HL-60 (cell line): ENCODE data around the gene ZNRF1.

ENCODE experiments used
- DNase-seq, 2 experiments: peaks; one replicate each; pipeline ENCODE4 v3.0.0-alpha.2; 2010 to 2020; ENCODE audit warnings: low read depth in 1 of 2, low spot score in 1 of 2
- H3K27ac ChIP-seq: fragments of 250-450 bp; sonication (Bioruptor Pico); replicated peaks from 2 replicates; pipeline ENCODE4 v1.5.1; 2020; ENCODE audit warnings: mild to moderate bottlenecking, moderate library complexity
- H3K27me3 ChIP-seq: fragments of 250-450 bp; sonication (Bioruptor Pico); 2 replicates; pipeline ENCODE4 v1.5.1; 2021; ENCODE audit warnings: mild to moderate bottlenecking, moderate library complexity; ENCODE audit not compliant: insufficient read depth, poor library complexity, severe bottlenecking
- H3K4me3 ChIP-seq: replicated peaks from 2 replicates; pipeline ENCODE4 v1.5.1; 2011; ENCODE audit warnings: mild to moderate bottlenecking, control low read depth, low read length; ENCODE audit not compliant: insufficient read depth
- CTCF ChIP-seq: IDR thresholded peaks from one replicate; pipeline ENCODE4 v1.5.1; 2011; ENCODE audit warnings: low read length, control low read depth, inconsistent platforms; ENCODE audit not compliant: insufficient read depth
- GABPA ChIP-seq: IDR thresholded peaks from 2 replicates; pipeline ENCODE4 v1.6.1; 2012; ENCODE audit warnings: low read depth
- POLR2AphosphoS5 ChIP-seq: IDR thresholded peaks from 2 replicates; pipeline ENCODE4 v1.6.1; 2012; ENCODE audit warnings: low read depth
- REST ChIP-seq: IDR thresholded peaks from 2 replicates; pipeline ENCODE4 v1.6.1; 2012; ENCODE audit warnings: low read depth; ENCODE audit not compliant: insufficient replicate concordance
- SPI1 ChIP-seq: IDR thresholded peaks from 2 replicates; pipeline ENCODE4 v1.6.1; 2012; ENCODE audit warnings: low read depth, mild to moderate bottlenecking, borderline replicate concordance

Gene ZNRF1

GRCh38 chr16:74951681-74952080 is 47.1 kb upstream of the ZNRF1 start:
- no peak for TF ChIP-seq POLR2AphosphoS5
- no peak for TF ChIP-seq CTCF
- no peak for TF ChIP-seq REST
- no peak for TF ChIP-seq SPI1
- TF ChIP-seq GABPA, result no peak
- no peak for DNase-seq

GRCh38 chr16:74954763-74955162 is 44.1 kb upstream of the ZNRF1 start:
- no peak for DNase-seq
- no peak overlapping the region for H3K4me3 ChIP-seq
- H3K27ac ChIP-seq, result no peak overlapping the region
- TF ChIP-seq REST (no peak), CTCF (no peak), GABPA (no peak), POLR2AphosphoS5 (no peak), SPI1 (no peak)
- H3K27me3 ChIP-seq, result no peaks in the 10 kb centered on the region

More at GRCh38 chr16:74951681-74952080, 47.1 kb upstream of the ZNRF1 start:
- Histone ChIP-seq H3K27ac (no peak overlapping the region), H3K27me3 (no peaks in the 10 kb centered on the region), H3K4me3 (no peak overlapping the region)

- DNase-seq, result no peak
- Histone ChIP-seq H3K27ac (no peak overlapping the region), H3K4me3 (no peak overlapping the region), H3K27me3 (no peaks in the 10 kb centered on the region)
- TF ChIP-seq REST (no peak), GABPA (no peak), POLR2AphosphoS5 (no peak), SPI1 (no peak), CTCF (no peak)
Observed at GRCh38 chr16:74973304-74973703, 25.5 kb upstream of the ZNRF1 start.
